WTC11 (cell line): Measurements from ENCODE around the gene DIDO1.
"Not testable (repeated sequence)": the region's sequence is repeated elsewhere in the genome, so short reads cannot be mapped to it uniquely, and the experiment has no call there.

ENCODE experiments used
- SP1 ChIP-seq: sonication (generic); formaldehyde crosslinking; conservative IDR thresholded peaks from 2 replicates; pipeline ENCODE4 v1.8.1; 2022; ENCODE audit warnings: missing genetic modification reagents
- TF ChIP-seq, protein P1 (sequence below): sonication (generic); formaldehyde crosslinking; IDR thresholded peaks from 2 replicates; pipeline ENCODE4 v1.8.1; 2022; ENCODE audit warnings: low read depth, mild to moderate bottlenecking, moderate library complexity, missing genetic modification reagents, borderline replicate concordance

DNA sequence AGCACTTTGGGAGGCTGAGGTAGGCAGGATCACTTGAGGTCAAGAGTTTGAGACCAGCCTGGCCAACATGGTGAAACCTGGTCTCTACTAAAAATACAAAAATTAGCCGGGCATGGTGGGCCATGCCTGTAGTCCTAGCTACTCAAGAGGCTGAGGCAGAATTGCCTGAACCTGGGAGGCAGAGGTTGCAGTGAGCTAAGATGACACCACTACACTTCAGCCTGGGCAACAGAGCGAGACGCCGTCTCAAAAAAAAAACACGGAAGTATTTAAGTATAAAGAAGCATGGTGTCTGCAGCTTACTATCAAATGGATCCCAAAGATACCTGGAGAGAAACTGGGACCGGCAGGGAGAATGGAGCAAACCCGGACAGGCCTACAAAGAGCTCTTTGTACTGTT lies 77.4 kb downstream of the DIDO1 start:
- not testable (repeated sequence) for TF ChIP-seq SP1 (CRISPR knock-in tag)
- TF ChIP-seq, protein P1, sequence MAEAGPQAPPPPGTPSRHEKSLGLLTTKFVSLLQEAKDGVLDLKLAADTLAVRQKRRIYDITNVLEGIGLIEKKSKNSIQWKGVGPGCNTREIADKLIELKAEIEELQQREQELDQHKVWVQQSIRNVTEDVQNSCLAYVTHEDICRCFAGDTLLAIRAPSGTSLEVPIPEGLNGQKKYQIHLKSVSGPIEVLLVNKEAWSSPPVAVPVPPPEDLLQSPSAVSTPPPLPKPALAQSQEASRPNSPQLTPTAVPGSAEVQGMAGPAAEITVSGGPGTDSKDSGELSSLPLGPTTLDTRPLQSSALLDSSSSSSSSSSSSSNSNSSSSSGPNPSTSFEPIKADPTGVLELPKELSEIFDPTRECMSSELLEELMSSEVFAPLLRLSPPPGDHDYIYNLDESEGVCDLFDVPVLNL (CRISPR knock-in tag) = not testable (repeated sequence)
